DMS153 treated with DMSO at 0.1 percent for 48 hours (cell line): ENCODE measurements around the gene TMEM269.

ENCODE experiments used
- DNase-seq: peaks from one replicate; lab custom pipeline; 2025; ENCODE audit not compliant: unreplicated experiment; lab: John Stamatoyannopoulos, UW

Gene TMEM269

DNA sequence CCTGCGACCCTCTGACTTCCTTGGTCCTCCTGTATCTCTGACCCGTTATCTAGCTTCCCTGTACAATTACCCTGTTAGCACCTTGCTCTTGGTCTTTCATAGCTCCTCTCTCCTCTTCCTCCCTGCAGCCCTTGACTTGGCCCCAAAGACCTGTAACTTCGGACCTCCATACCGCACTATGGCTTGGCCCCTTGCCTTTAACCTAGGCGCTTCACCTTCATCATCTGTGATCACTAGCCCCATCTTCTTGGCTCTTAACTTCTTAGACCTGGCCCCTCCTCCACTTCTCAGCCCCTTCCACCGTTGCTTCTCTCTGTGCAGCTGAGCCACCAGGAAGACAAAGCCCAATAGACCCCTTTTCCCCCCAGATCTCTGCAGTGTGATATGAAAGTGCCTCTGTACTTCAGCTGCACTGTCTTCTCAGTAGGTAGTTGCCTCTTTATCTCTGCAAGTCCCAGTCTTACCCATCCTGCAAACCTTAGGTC lies 62.4 kb downstream of the TMEM269 start:
- no peak for DNase-seq

DNA sequence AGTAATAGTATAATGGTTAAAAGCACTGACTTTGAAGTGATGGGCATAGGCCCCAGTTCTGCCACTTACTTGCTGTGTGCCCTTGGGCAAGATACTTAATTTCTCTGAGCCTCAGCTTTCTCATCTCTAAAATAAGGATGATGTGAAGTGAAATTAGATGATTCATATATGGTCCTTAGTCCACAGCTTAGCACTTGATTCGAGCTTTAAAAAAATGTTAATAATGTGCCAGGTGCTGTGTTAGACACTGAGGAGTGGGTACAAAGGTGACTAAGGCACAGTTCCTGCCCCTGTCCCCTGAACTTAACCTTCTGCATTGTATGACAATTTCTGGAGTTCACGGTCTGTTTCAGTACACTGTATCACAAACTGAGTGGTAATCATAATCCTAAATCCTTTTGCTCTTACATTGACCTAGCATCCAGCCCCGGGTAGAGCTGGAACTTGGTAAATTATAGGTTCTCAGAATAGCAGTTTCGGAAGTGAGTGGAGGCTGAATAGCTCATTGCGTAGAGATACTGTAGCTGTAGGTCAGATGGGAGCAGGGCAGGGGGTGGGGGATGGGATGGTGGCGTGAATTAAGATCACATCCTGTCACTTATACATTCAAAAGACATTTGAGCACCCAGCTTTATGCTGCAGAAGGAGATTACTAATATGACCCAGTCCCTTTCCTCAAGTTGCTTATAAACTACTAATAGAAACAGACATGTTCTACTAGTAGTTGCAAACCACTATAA lies 63.1 kb downstream of the TMEM269 start:
- no peak for DNase-seq

DNA sequence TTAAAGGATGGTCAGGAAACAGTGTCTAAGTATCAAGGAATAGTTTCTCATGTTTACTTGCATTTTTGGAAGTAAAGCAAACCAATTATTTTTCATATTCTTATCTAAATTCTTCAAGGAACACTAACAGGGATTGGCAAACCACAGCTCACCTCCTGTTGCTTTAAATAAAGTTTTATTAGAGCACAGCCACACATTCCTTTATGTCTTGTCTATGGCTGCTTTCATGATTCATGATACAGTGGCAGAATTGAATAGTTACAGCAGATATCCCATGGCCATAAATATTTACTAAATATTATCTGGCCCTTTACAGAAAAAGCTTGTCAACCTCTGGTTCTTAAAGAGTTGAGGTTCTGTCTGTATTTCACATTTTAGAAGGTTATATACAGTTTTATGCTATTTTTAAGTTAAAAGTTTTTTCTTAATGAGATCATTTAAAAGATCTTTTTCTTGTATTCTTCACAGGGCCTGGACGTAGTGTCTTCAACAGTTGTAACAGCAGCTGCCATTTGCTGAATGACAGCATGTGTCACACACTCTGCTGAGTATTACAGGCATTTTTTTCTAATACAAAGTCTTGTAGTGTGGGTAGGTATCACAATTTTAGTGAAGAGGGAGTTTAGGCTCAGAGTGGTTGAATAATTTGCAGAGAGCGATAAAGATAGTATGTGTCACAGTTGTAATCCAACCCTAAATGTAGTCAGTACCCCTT lies 64.2 kb downstream of the TMEM269 start:
- no peak for DNase-seq

DNA sequence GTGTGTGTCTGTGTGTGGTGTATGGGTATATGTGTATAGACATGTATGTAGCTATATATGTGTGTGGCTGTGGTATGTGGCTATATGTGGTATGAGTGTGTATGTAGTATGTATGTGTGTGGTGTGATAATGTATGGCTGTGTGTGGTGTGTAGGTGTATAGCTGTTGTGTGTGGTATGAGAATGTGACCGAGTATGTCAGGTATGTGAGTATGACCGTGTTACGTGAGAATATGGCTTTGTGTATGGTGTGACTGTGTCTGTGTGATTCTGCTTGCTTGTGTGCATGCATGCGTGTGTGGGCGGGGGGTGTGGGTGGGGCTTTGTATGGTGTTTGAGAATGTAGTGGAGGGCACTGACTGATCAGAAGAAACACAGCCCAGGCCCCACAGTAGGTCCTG lies 65.2 kb downstream of the TMEM269 start:
- no peak for DNase-seq
